ENCODE data around the gene CEPT1. TPM values are rescaled to one million over a fixed set of nuclear protein-coding genes. Genes with fewer than 3 reads are reported as not detected.

CEPT1 gene
- total and polyA plus RNA-seq, 10 of the 15 experiments (the other 5 are each of a cell fraction or from before 2014, with no cell fraction given): 29.4 to 77.9 (median 54.8) TPM

- TF ChIP-seq SREBF2 (IDR thresholded peaks at IDR 0.05; ENCODE audit: low read length) (no peak), SREBF1 (IDR thresholded peaks at IDR 0.05; ENCODE audit: low read length) (no peak), MLLT1 (IDR thresholded peaks at IDR 0.05) (peak; percentile 60), JUND (IDR thresholded peaks at IDR 0.05; ENCODE audit: low read depth, low read length) (no peak), USF1 (IDR thresholded peaks at IDR 0.05; ENCODE audit: borderline replicate concordance, extremely low read length, insufficient read depth, low read depth, low read length) (no peak), SP1 (IDR thresholded peaks at IDR 0.05; ENCODE audit: low read depth, low read length) (no peak), FOXK2 (IDR thresholded peaks at IDR 0.05) (no peak), NFYA (IDR thresholded peaks at IDR 0.05; ENCODE audit: borderline replicate concordance, low read depth, low read length) (no peak), HDGF (IDR thresholded peaks at IDR 0.05) (no peak), IKZF1 (conservative IDR thresholded peaks at IDR 0.05) (peak; percentile 82), ZZZ3 (IDR thresholded peaks at IDR 0.05; ENCODE audit: control insufficient read depth, insufficient read length, low read depth) (no peak), MTA2 (IDR thresholded peaks at IDR 0.05; ENCODE audit: low read depth) (peak; percentile 78), ZNF274 (IDR thresholded peaks at IDR 0.05; ENCODE audit: insufficient read depth, insufficient read length) (no peak), SMARCA5 (IDR thresholded peaks at IDR 0.05) (peak; percentile 30; the same call in 1 of the 2 replicates), KDM1A (IDR thresholded peaks at IDR 0.05; ENCODE audit: borderline replicate concordance) (no peak), SPI1 (IDR thresholded peaks at IDR 0.05; ENCODE audit: borderline replicate concordance, insufficient read depth, low read depth, low read length) (peak; percentile 90), RB1 (IDR thresholded peaks at IDR 0.05; ENCODE audit: borderline replicate concordance) (no peak), BHLHE40 (IDR thresholded peaks at IDR 0.05; ENCODE audit: borderline replicate concordance in 1 of 2, low read depth in 2 of 2, low read length in 1 of 2) (peak in 1 of 2 experiments; percentile 14; a peak in 1 of 4 replicates), ATF2 (IDR thresholded peaks at IDR 0.05; ENCODE audit: low read length) (no peak), IRF4 (IDR thresholded peaks at IDR 0.05; ENCODE audit: low read depth, low read length) (0 out of 2 replicates have a peak, but pooled peaks have one; percentile 51), CHD2 (IDR thresholded peaks at IDR 0.05; ENCODE audit: borderline replicate concordance, low read depth, low read length) (no peak), E4F1 (IDR thresholded peaks at IDR 0.05; ENCODE audit: borderline replicate concordance, partially characterized antibody) (no peak), CBX3 (IDR thresholded peaks at IDR 0.05; ENCODE audit: borderline replicate concordance, low read depth) (no peak), MEF2A (IDR thresholded peaks at IDR 0.05; ENCODE audit: insufficient read depth, low read depth, low read length) (no peak), MEF2B (IDR thresholded peaks at IDR 0.05; ENCODE audit: partially characterized antibody, poor library complexity, severe bottlenecking) (peak; percentile 67), IKZF2 (IDR thresholded peaks at IDR 0.05) (peak; percentile 93 to 96)
Observed at GRCh38 chr1:111204983-111205713, 65.1 kb downstream of the CEPT1 start (continued).

Data from GM12878 (cell line).